SK-N-SH (cell line): ENCODE data around the gene CDH11. TPM values are rescaled to one million over a fixed set of nuclear protein-coding genes. Genes with fewer than 3 reads are reported as not detected.

ENCODE experiments used
- CTCF ChIA-PET: fragments of 300-600, 350-600 bp; formaldehyde crosslinking; extraction: SDS; loops from one replicate; lab custom pipeline; 2021; lab: Yijun Ruan, JAX
- POLR2A ChIA-PET: fragments of 350-600 bp; sonication (Branson Sonifier 250); formaldehyde crosslinking; extraction: SDS; loops from one replicate; lab custom pipeline; 2020; ENCODE audit warnings: antibody characterized with exemption, inconsistent platforms; lab: Yijun Ruan, JAX
- DNase-seq: peaks from one replicate; pipeline ENCODE4 v3.0.0; 2012
- H2AFZ ChIP-seq: fragments of 200-600 bp; sonication (generic); 2 replicates; pipeline ENCODE4 v1.8.1; 2016; ENCODE audit warnings: antibody characterized with exemption, mild to moderate bottlenecking, low read depth
- H3F3A ChIP-seq: fragments of 200-600 bp; sonication (generic); replicated peaks from 2 replicates; pipeline ENCODE3; 2016; ENCODE audit warnings: antibody characterized with exemption, mild to moderate bottlenecking; ENCODE audit not compliant: insufficient read depth
- H3K27ac ChIP-seq, 2 experiments: fragments of 200-500 bp in 1 of 2; fragments of 200-600 bp in 1 of 2; sonication (Bioruptor generic) in 1 of 2; sonication (generic), shearing (Covaris generic) in 1 of 2; 2 replicates each; pipeline versions ENCODE4 v1.5.1 to v1.6.1; 2014 to 2016; ENCODE audit warnings: low read depth in 2 of 2, inconsistent platforms in 1 of 2, low read length in 1 of 2, mild to moderate bottlenecking in 1 of 2, mixed read lengths in 1 of 2
- H3K27me3 ChIP-seq: fragments of 200-600 bp; sonication (generic), shearing (Covaris generic); 2 replicates; pipeline ENCODE4 v1.6.1; 2016; ENCODE audit warnings: mixed run types; ENCODE audit not compliant: insufficient read depth
- H3K36me3 ChIP-seq, 2 experiments: fragments of 200-500 bp in 1 of 2; fragments of 200-600 bp in 1 of 2; sonication (Bioruptor generic) in 1 of 2; sonication (generic) in 1 of 2; replicated peaks in 1 of 2; 2 replicates each; pipeline versions ENCODE3 to v1.5.1; 2014 to 2016; ENCODE audit warnings: low read length in 1 of 2, mild to moderate bottlenecking in 1 of 2; ENCODE audit not compliant: insufficient read depth in 2 of 2, control insufficient read depth in 1 of 2
- H3K4me1 ChIP-seq, 2 experiments: fragments of 200-500 bp in 1 of 2; fragments of 200-600 bp in 1 of 2; sonication (Bioruptor generic) in 1 of 2; sonication (generic), shearing (Covaris generic) in 1 of 2; 2 replicates each; pipeline versions ENCODE4 v1.5.1 to v1.6.1; 2014 to 2016; ENCODE audit warnings: low read depth in 1 of 2, low read length in 1 of 2, mixed run types in 1 of 2; ENCODE audit not compliant: insufficient read depth in 2 of 2, control insufficient read depth in 1 of 2
- H3K4me2 ChIP-seq: fragments of 200-600 bp; sonication (generic), shearing (Covaris generic); 2 replicates; pipeline ENCODE4 v1.6.1; 2017; ENCODE audit warnings: mixed run types
- H3K4me3 ChIP-seq, 2 experiments: fragments of 200-500 bp in 1 of 2; fragments of 200-600 bp in 1 of 2; sonication (Bioruptor generic) in 1 of 2; sonication (generic), shearing (Covaris generic) in 1 of 2; 2 replicates each; pipeline versions ENCODE4 v1.5.1 to v1.8.1; 2014 to 2016; ENCODE audit warnings: low read depth in 2 of 2, inconsistent platforms in 1 of 2, low read length in 1 of 2, mild to moderate bottlenecking in 1 of 2, mixed read lengths in 1 of 2, moderate library complexity in 1 of 2
- H3K79me2 ChIP-seq: fragments of 200-600 bp; sonication (generic); 2 replicates; pipeline ENCODE4 v1.8.1; 2017; ENCODE audit warnings: mild to moderate bottlenecking; ENCODE audit not compliant: insufficient read depth
- H3K9ac ChIP-seq: fragments of 200-600 bp; sonication (generic); 2 replicates; pipeline ENCODE4 v1.6.1; 2017; ENCODE audit warnings: mixed run types
- H3K9me2 ChIP-seq: fragments of 200-600 bp; sonication (generic); 2 replicates; pipeline ENCODE4 v1.6.1; 2017; ENCODE audit warnings: mixed run types
- H3K9me3 ChIP-seq: fragments of 200-600 bp; sonication (generic); 2 replicates; pipeline ENCODE4 v1.6.1; 2017; ENCODE audit warnings: mixed run types, mild to moderate bottlenecking, moderate library complexity
- H4K20me1 ChIP-seq: fragments of 200-600 bp; sonication (generic); 2 replicates; pipeline ENCODE4 v1.6.1; 2017; ENCODE audit warnings: mild to moderate bottlenecking, mixed run types; ENCODE audit not compliant: insufficient read depth
- CHD2 ChIP-seq: fragments of 150-350 bp; IDR thresholded peaks from 2 replicates; pipeline ENCODE4 v1.6.1; 2018; ENCODE audit warnings: low read length; ENCODE audit not compliant: partially characterized antibody
- ELF1 ChIP-seq: IDR thresholded peaks from 2 replicates; pipeline ENCODE4 v1.4.0; 2012
- EP300 ChIP-seq, 2 experiments: IDR thresholded peaks; 2 replicates each; pipeline versions ENCODE4 v1.4.0 to v1.6.1; 2012; ENCODE audit warnings: borderline replicate concordance in 1 of 2, low read depth in 1 of 2, low read length in 1 of 2
- FOXM1 ChIP-seq: IDR thresholded peaks from 2 replicates; pipeline ENCODE4 v1.4.0; 2012; ENCODE audit warnings: low read depth, mild to moderate bottlenecking
- GABPA ChIP-seq: IDR thresholded peaks from 2 replicates; pipeline ENCODE4 v1.4.0; 2012; ENCODE audit warnings: low read depth, mild to moderate bottlenecking
- GATA2 ChIP-seq: sonication (generic); formaldehyde crosslinking; IDR thresholded peaks from 2 replicates; pipeline ENCODE4 v1.5.0; 2020; ENCODE audit warnings: mild to moderate bottlenecking, missing genetic modification reagents
- JUND ChIP-seq: IDR thresholded peaks from 2 replicates; pipeline ENCODE4 v1.4.0; 2012
- MEF2A ChIP-seq: IDR thresholded peaks from 2 replicates; pipeline ENCODE4 v1.4.0; 2012; ENCODE audit warnings: low read depth, borderline replicate concordance
- POLR2AphosphoS5 ChIP-seq: IDR thresholded peaks from 2 replicates; pipeline ENCODE4 v1.6.1; 2012; ENCODE audit warnings: low read depth, low read length
- RCOR1 ChIP-seq: fragments of 150-350 bp; IDR thresholded peaks from 2 replicates; pipeline ENCODE4 v1.6.1; 2017; ENCODE audit warnings: antibody characterized with exemption, low read length
- RFX5 ChIP-seq: IDR thresholded peaks from 2 replicates; pipeline ENCODE4 v1.6.1; 2012; ENCODE audit warnings: mild to moderate bottlenecking, improper control_type of control experiment, low read length
- RXRA ChIP-seq: IDR thresholded peaks from 2 replicates; pipeline ENCODE4 v1.4.0; 2012; ENCODE audit warnings: low read depth, mild to moderate bottlenecking, borderline replicate concordance
- SIN3A ChIP-seq: IDR thresholded peaks from 2 replicates; pipeline ENCODE4 v1.6.1; 2012; ENCODE audit warnings: low read depth, mild to moderate bottlenecking, low read length, moderate library complexity, borderline replicate concordance
- TAF1 ChIP-seq: IDR thresholded peaks from 2 replicates; pipeline ENCODE4 v1.6.1; 2012; ENCODE audit warnings: low read depth, mild to moderate bottlenecking, low read length, moderate library complexity, borderline replicate concordance
- TCF12 ChIP-seq: IDR thresholded peaks from 2 replicates; pipeline ENCODE4 v1.4.0; 2012
- TEAD4 ChIP-seq: IDR thresholded peaks from 2 replicates; pipeline ENCODE4 v1.4.0; 2012; ENCODE audit warnings: mild to moderate bottlenecking, borderline replicate concordance; ENCODE audit not compliant: insufficient read depth
- polyA plus RNA-seq, 3 experiments: library from polyadenylated mRNA; depleted of rRNA; stranded (reverse); fragments of >200 nt; gene quantifications; 2 replicates each; pipeline ENCODE4 v1.2.3, GENCODE V29; 2012
- TF ChIP-seq, protein P1 (sequence below): IDR thresholded peaks from 2 replicates; pipeline ENCODE4 v1.6.1; 2012; ENCODE audit warnings: mild to moderate bottlenecking, low read depth, low read length, moderate library complexity
- TF ChIP-seq, protein P2 (sequence below): IDR thresholded peaks from 2 replicates; pipeline ENCODE4 v1.4.0; 2012; ENCODE audit warnings: low read depth, borderline replicate concordance
- TF ChIP-seq, protein P3 (sequence below): fragments of 150-350 bp; IDR thresholded peaks from 2 replicates; pipeline ENCODE4 v1.6.1; 2016; ENCODE audit warnings: mild to moderate bottlenecking, low read depth, low read length

CDH11 gene
- polyA plus RNA-seq, 1 of the 3 experiments (the other 2 are of a cell fraction), result 269 TPM

DNA sequence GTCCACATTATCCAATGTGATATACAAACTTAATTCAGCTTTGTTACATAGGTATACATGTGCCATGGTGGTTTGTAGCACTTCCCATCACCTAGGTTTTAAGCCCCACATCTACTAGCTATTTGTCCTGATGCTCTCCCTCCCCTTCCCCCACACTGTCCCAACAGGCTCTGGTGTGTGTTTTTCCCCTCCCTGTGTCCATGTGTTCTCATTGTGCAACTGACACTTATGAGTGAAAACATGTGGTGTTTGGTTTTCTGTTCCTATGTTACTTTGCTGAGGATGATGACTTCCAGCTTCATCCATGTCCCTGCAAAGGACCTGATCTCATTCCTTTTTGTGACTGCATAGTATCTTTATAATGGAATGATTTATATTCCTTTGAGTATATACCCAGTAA is 196.7 kb downstream of the CDH11 start:
- Histone ChIP-seq H3K27ac (no peak overlapping the region), H3K9me2 (no peaks in the 10 kb centered on the region), H3F3A (no peaks in the 10 kb centered on the region), H3K4me1 (no peaks in the 10 kb centered on the region), H3K27me3 (no peaks in the 10 kb centered on the region), H2AFZ (no peak overlapping the region), H3K36me3 (no peaks in the 10 kb centered on the region), H3K9me3 (peaks cover 14% of the 10 kb centered on the region; the same call in 1 of the 2 replicates), H3K4me2 (no peak overlapping the region), H3K79me2 (no peaks in the 10 kb centered on the region), H3K9ac (no peak overlapping the region), H3K4me3 (no peak overlapping the region), H4K20me1 (no peaks in the 10 kb centered on the region)
- TF ChIP-seq JUND, result no peak
- no peak for TF ChIP-seq SIN3A
- TF ChIP-seq MEF2A, result no peak
- TF ChIP-seq TAF1, result no peak
- TF ChIP-seq, protein P1, sequence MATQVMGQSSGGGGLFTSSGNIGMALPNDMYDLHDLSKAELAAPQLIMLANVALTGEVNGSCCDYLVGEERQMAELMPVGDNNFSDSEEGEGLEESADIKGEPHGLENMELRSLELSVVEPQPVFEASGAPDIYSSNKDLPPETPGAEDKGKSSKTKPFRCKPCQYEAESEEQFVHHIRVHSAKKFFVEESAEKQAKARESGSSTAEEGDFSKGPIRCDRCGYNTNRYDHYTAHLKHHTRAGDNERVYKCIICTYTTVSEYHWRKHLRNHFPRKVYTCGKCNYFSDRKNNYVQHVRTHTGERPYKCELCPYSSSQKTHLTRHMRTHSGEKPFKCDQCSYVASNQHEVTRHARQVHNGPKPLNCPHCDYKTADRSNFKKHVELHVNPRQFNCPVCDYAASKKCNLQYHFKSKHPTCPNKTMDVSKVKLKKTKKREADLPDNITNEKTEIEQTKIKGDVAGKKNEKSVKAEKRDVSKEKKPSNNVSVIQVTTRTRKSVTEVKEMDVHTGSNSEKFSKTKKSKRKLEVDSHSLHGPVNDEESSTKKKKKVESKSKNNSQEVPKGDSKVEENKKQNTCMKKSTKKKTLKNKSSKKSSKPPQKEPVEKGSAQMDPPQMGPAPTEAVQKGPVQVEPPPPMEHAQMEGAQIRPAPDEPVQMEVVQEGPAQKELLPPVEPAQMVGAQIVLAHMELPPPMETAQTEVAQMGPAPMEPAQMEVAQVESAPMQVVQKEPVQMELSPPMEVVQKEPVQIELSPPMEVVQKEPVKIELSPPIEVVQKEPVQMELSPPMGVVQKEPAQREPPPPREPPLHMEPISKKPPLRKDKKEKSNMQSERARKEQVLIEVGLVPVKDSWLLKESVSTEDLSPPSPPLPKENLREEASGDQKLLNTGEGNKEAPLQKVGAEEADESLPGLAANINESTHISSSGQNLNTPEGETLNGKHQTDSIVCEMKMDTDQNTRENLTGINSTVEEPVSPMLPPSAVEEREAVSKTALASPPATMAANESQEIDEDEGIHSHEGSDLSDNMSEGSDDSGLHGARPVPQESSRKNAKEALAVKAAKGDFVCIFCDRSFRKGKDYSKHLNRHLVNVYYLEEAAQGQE, result no peak
- TF ChIP-seq GABPA, result no peak
- no peak for TF ChIP-seq CHD2
- TF ChIP-seq GATA2 (CRISPR knock-in tag), result no peak
- TF ChIP-seq ELF1, result no peak
- no peak for TF ChIP-seq FOXM1
- no peak for TF ChIP-seq RFX5
- TF ChIP-seq, protein P2, sequence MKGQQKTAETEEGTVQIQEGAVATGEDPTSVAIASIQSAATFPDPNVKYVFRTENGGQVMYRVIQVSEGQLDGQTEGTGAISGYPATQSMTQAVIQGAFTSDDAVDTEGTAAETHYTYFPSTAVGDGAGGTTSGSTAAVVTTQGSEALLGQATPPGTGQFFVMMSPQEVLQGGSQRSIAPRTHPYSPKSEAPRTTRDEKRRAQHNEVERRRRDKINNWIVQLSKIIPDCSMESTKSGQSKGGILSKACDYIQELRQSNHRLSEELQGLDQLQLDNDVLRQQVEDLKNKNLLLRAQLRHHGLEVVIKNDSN, result no peak
- TF ChIP-seq POLR2AphosphoS5, result no peak
- no peak for TF ChIP-seq RCOR1
- TF ChIP-seq TCF12, result no peak
- no peak for TF ChIP-seq TEAD4
- TF ChIP-seq EP300 (IDR thresholded peaks at IDR 0.05; ENCODE audit: borderline replicate concordance in 1 of 2, low read depth in 1 of 2, low read length in 1 of 2), result no peak
- TF ChIP-seq, protein P3, sequence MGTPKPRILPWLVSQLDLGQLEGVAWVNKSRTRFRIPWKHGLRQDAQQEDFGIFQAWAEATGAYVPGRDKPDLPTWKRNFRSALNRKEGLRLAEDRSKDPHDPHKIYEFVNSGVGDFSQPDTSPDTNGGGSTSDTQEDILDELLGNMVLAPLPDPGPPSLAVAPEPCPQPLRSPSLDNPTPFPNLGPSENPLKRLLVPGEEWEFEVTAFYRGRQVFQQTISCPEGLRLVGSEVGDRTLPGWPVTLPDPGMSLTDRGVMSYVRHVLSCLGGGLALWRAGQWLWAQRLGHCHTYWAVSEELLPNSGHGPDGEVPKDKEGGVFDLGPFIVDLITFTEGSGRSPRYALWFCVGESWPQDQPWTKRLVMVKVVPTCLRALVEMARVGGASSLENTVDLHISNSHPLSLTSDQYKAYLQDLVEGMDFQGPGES, result no peak
- no peak for TF ChIP-seq RXRA
- CTCF ChIA-PET, result interaction anchor here (1.2 kb wide), 1 partner anchor 9 kb away, joined by 3 read pairs; no protein-coding TSS in a partner anchor
- DNase-seq, result no peak
- POLR2A ChIA-PET, result interaction anchor here (0.6 kb wide), 1 partner anchor 123 kb away, joined by 3 read pairs; no protein-coding TSS in a partner anchor
